GM12878 (cell line): ENCODE results near the gene TCP11. TPM values are rescaled to one million over a fixed set of nuclear protein-coding genes. Genes with fewer than 3 reads are reported as not detected.

ENCODE experiments used
- ATAC-seq: fragments of 200-7000 bp; cut with Tn5 transposase; 3 replicates; pipeline ENCODE4 v1.9.1; 2020; ENCODE audit warnings: mild to moderate bottlenecking, moderate library complexity
- BruUV-seq: library from RNA; stranded (reverse); fragments of 400-500 nt; replicated peaks from 2 replicates; lab custom pipeline; 2021; lab: Mats Ljungman, UMichigan
- CTCF ChIA-PET: fragments of 300-600 bp; sonication (Branson Sonifier 250); formaldehyde crosslinking; extraction: SDS; loops from one replicate; lab custom pipeline; 2021; ENCODE audit warnings: inconsistent platforms; lab: Yijun Ruan, JAX
- POLR2A ChIA-PET: fragments of 350-600 bp; formaldehyde crosslinking; extraction: SDS; loops from one replicate; lab custom pipeline; 2021; ENCODE audit warnings: inconsistent platforms; lab: Charles Lee
- RAD21 ChIA-PET: fragments of 300-600 bp; sonication (Branson Sonifier 250); formaldehyde crosslinking; loops from one replicate; lab custom pipeline; 2023; ENCODE audit warnings: antibody characterized with exemption; ENCODE audit not compliant: unreplicated experiment; lab: Charles Lee
- SMC1A ChIA-PET: fragments of 300-600 bp; sonication (Branson Sonifier 250); formaldehyde crosslinking; loops from one replicate; lab custom pipeline; 2023; ENCODE audit not compliant: unreplicated experiment, uncharacterized antibody; lab: Charles Lee
- DNase-seq: peaks from one replicate; pipeline ENCODE4 v3.0.0-alpha.2; 2011; ENCODE audit warnings: low read depth, low spot score
- FAIRE-seq: peaks from 3 replicates; lab custom pipeline; 2011; peaks lifted over from hg19 to GRCh38; lab: Jason Lieb, UNC
- H2AFZ ChIP-seq: 2 replicates; pipeline ENCODE4 v1.6.0; 2011; ENCODE audit warnings: low read depth, low read length, control low read depth; ENCODE audit not compliant: control insufficient read depth
- H3K27ac ChIP-seq: 2 replicates; pipeline ENCODE4 v1.5.1; 2011; ENCODE audit warnings: control low read depth; ENCODE audit not compliant: control insufficient read depth, insufficient read depth
- H3K27me3 ChIP-seq, 2 experiments: replicated peaks in 1 of 2; 2 replicates each; pipeline versions ENCODE4 v1.6.0 to v1.6.1; 2011; ENCODE audit warnings: low read length in 1 of 2; ENCODE audit not compliant: control insufficient read depth in 2 of 2, insufficient read depth in 2 of 2
- H3K36me3 ChIP-seq, 2 experiments: 2 replicates each; pipeline ENCODE4 v1.5.1; 2011; ENCODE audit warnings: low read length in 1 of 2; ENCODE audit not compliant: control insufficient read depth in 2 of 2, insufficient read depth in 2 of 2
- H3K4me1 ChIP-seq: 2 replicates; pipeline ENCODE4 v1.6.1; 2011; ENCODE audit warnings: mild to moderate bottlenecking, low read length, moderate library complexity, mixed read lengths; ENCODE audit not compliant: control insufficient read depth, insufficient read depth
- H3K4me2 ChIP-seq: 2 replicates; pipeline ENCODE4 v1.6.0; 2011; ENCODE audit warnings: control low read depth; ENCODE audit not compliant: control insufficient read depth, insufficient read depth
- H3K4me3 ChIP-seq: fragments of 200-600 bp; sonication (generic); 2 replicates; pipeline ENCODE4 v1.5.1; 2016
- H3K79me2 ChIP-seq: 2 replicates; pipeline ENCODE4 v1.6.0; 2011; ENCODE audit warnings: low read length; ENCODE audit not compliant: control insufficient read depth, insufficient read depth
- H3K9ac ChIP-seq: 2 replicates; pipeline ENCODE4 v1.8.0; 2011; ENCODE audit warnings: low read length, control low read depth, mixed read lengths; ENCODE audit not compliant: control insufficient read depth, insufficient read depth
- H3K9me3 ChIP-seq: replicated peaks from 3 replicates; pipeline ENCODE4 v1.5.1; 2011; ENCODE audit warnings: mild to moderate bottlenecking, low read length; ENCODE audit not compliant: control insufficient read depth, insufficient read depth
- H4K20me1 ChIP-seq: 2 replicates; pipeline ENCODE4 v1.6.0; 2011; ENCODE audit not compliant: control insufficient read depth, insufficient read depth
- BRCA1 ChIP-seq: IDR thresholded peaks from 2 replicates; pipeline ENCODE4 v1.6.1; 2011; ENCODE audit warnings: low read depth, low read length, improper control_type of control experiment
- E2F8 ChIP-seq: fragments of 450-650 bp; IDR thresholded peaks from 2 replicates; pipeline ENCODE4 v1.6.1; 2018; ENCODE audit warnings: mild to moderate bottlenecking, low read depth, moderate library complexity; ENCODE audit not compliant: partially characterized antibody
- EZH2 ChIP-seq: IDR thresholded peaks from 2 replicates; pipeline ENCODE4 v1.6.1; 2012; ENCODE audit warnings: low read depth, mild to moderate bottlenecking, control low read depth, inconsistent platforms, low read length, borderline replicate concordance; ENCODE audit not compliant: control insufficient read depth
- GATAD2B ChIP-seq: fragments of 450-650 bp; conservative IDR thresholded peaks from 2 replicates; pipeline ENCODE4 v1.6.1; 2017; ENCODE audit warnings: low read depth, mild to moderate bottlenecking, moderate library complexity
- HSF1 ChIP-seq: fragments of 150-350 bp; IDR thresholded peaks from 2 replicates; pipeline ENCODE4 v1.6.1; 2014; ENCODE audit warnings: mild to moderate bottlenecking, low read depth, low read length
- MTA3 ChIP-seq: IDR thresholded peaks from 2 replicates; pipeline ENCODE4 v1.6.1; 2012; ENCODE audit warnings: low read length, inconsistent platforms, borderline replicate concordance
- PML ChIP-seq: IDR thresholded peaks from 2 replicates; pipeline ENCODE4 v1.6.1; 2012; ENCODE audit warnings: low read length, inconsistent platforms
- POLR2AphosphoS2 ChIP-seq: IDR thresholded peaks from 2 replicates; pipeline ENCODE4 v1.6.1; 2011; ENCODE audit warnings: low read depth, mild to moderate bottlenecking, low read length, improper control_type of control experiment, moderate library complexity
- RELA ChIP-seq: fragments of 450-650 bp; IDR thresholded peaks from 2 replicates; pipeline ENCODE4 v1.8.0; 2014; ENCODE audit warnings: borderline replicate concordance; ENCODE audit not compliant: partially characterized antibody
- SMAD5 ChIP-seq: IDR thresholded peaks from 2 replicates; pipeline ENCODE4 v1.6.1; 2016; ENCODE audit warnings: antibody characterized with exemption, low read depth
- SREBF1 ChIP-seq: IDR thresholded peaks from 2 replicates; pipeline ENCODE4 v1.6.1; 2012; ENCODE audit warnings: mild to moderate bottlenecking, low read length
- STAT1 ChIP-seq: fragments of 450-650 bp; conservative IDR thresholded peaks from 2 replicates; pipeline ENCODE4 v1.6.1; 2014; ENCODE audit warnings: antibody characterized with exemption, mild to moderate bottlenecking
- ZBTB11 ChIP-seq: fragments of 450-650 bp; formaldehyde crosslinking; IDR thresholded peaks from 2 replicates; pipeline ENCODE4 v1.5.0; 2022; ENCODE audit warnings: mild to moderate bottlenecking, missing genetic modification characterization
- ZNF217 ChIP-seq: fragments of 450-650 bp; IDR thresholded peaks from 2 replicates; pipeline ENCODE4 v1.6.1; 2017; ENCODE audit warnings: antibody characterized with exemption, mild to moderate bottlenecking
- WGBS: methylation state at CpG from one replicate; pipeline ENCODE4 v1.1.6; 2016; ENCODE audit warnings: low lambda C conversion rate; ENCODE audit not compliant: insufficient replicate concordance, insufficient coverage; ENCODE audit errors: missing lambda C conversion rate; 5-methylcytosine and 5-hydroxymethylcytosine counted together
- in situ Hi-C: fragments of 300-500 bp; cut with MboI; formaldehyde crosslinking; loops from 9 replicates; pipeline ENCODE4 v1.14.3; 2018; ENCODE audit warnings: mixed read lengths
- intact Hi-C: fragments of 100-400 bp; cut with micrococcal nuclease; formaldehyde crosslinking; loops from one replicate; pipeline ENCODE4 v1.14.2; 2022; ENCODE audit not compliant: unreplicated experiment
- polyA plus RNA-seq, 11 experiments: library from polyadenylated mRNA; depleted of rRNA in 4 of 11; unstranded in 6 of 11; stranded (reverse) in 5 of 11; fragments of >200 nt; fragmentation: Nextera tagmentation in 4 of 11; fragmentation: Illumina TruSeq in 1 of 11; extraction: Ambion mirVana in 4 of 11; extraction: Trizol in 1 of 11; gene quantifications; 1 replicate in 1 of 11; 2 replicates in 10 of 11; pipeline versions ENCODE4 v1.2.1 to v1.2.3, GENCODE V29; 2011 to 2016; ENCODE audit warnings: inconsistent platforms in 2 of 11, missing spikeins in 2 of 11, low read depth in 1 of 11
- total RNA-seq, 4 experiments: library from RNA; depleted of rRNA in 3 of 4; stranded (reverse); fragments of >200 nt in 3 of 4; fragmentation: Illumina TruSeq in 1 of 4; extraction: Trizol in 1 of 4; gene quantifications; 2 replicates each; pipeline versions ENCODE4 v1.2.1 to v1.2.3, GENCODE V29; 2013 to 2021

Gene TCP11
- total and polyA plus RNA-seq, 10 of the 15 experiments (the other 5 are each of a cell fraction or from before 2014, with no cell fraction given) = not detected

DNA sequence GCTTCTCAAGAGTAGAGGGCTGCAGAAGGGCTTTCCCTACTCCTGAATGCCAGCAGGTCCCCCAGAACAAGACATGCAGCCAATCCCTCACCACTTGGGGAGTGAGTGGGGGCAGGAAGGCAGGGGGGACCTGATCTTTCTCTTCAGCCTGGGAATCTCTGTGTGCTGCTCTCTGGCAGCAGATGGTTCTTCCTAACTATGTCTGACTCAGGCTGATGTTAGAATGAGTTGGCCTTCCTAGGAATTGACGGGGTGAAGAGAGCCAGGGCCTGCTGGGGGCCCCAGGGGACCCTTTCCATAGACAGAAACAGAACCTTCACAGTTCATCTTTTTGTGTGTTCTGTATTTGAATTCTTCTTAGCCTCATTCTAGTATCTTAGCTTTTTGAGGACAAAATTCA, 29.0 kb upstream of the TCP11 start:
- ATAC-seq = no peak
- H3K9ac ChIP-seq = no peak overlapping the region
- no peak overlapping the region for H2AFZ ChIP-seq
- no peaks in the 10 kb centered on the region; the same call in 2 of the 3 replicates for H3K9me3 ChIP-seq
- H4K20me1 ChIP-seq = no peaks in the 10 kb centered on the region
- intact Hi-C loops = no loop called here
- POLR2A ChIA-PET = no interaction called here
- BruUV-seq = no TSS peak
- no peak overlapping the region for H3K27ac ChIP-seq
- peaks cover 10% of the 10 kb centered on the region; the same call in 1 of the 2 replicates for H3K4me1 ChIP-seq
- WGBS = 0% methylated on average over 1 of the region's 1 CpG
- CTCF ChIA-PET = no interaction called here
- H3K4me3 ChIP-seq = no peak overlapping the region
- no peak for FAIRE-seq
- no peak overlapping the region for H3K4me2 ChIP-seq
- DNase-seq = no peak
- RAD21 ChIA-PET = no interaction called here
- H3K36me3 ChIP-seq = no peaks in the 10 kb centered on the region
- in situ Hi-C loops = no loop called here
- no peaks in the 10 kb centered on the region; a peak in 1 of 4 replicates for H3K27me3 ChIP-seq
- no peaks in the 10 kb centered on the region for H3K79me2 ChIP-seq
- SMC1A ChIA-PET = no interaction called here
- TF ChIP-seq HSF1 = no peak
- no peak for TF ChIP-seq STAT1
- TF ChIP-seq RELA = no peak
- no peak for TF ChIP-seq EZH2
- TF ChIP-seq MTA3 = no peak
- no peak for TF ChIP-seq GATAD2B
- no peak for TF ChIP-seq SREBF1
- no peak for TF ChIP-seq ZNF217
- TF ChIP-seq ZBTB11 (CRISPR knock-in tag) = no peak
- TF ChIP-seq SMAD5 = no peak
- no peak for TF ChIP-seq E2F8
- no peak for TF ChIP-seq BRCA1
- no peak for TF ChIP-seq PML
- no peak for TF ChIP-seq POLR2AphosphoS2
